Measurements from ENCODE around the gene GABBR2. TPM values are rescaled to one million over a fixed set of nuclear protein-coding genes. Genes with fewer than 3 reads are reported as not detected.
"Not testable (repeated sequence)": the region's sequence is repeated elsewhere in the genome, so short reads cannot be mapped to it uniquely, and the experiment has no call there.

The GABBR2 gene
- total and polyA plus RNA-seq, 2 experiments from 2014 or later = 0.89 to 1.3 TPM

- not testable (repeated sequence) for H3K4me1 Mint-ChIP-seq; H3K4me1 ChIP-seq (ENCODE audit: insufficient read depth); H3K4me3 Mint-ChIP-seq; ATAC-seq; H3K79me2 ChIP-seq (replicated peaks; ENCODE audit: insufficient read depth); H3K27ac ChIP-seq (ENCODE audit: low read depth); H4K20me1 ChIP-seq (replicated peaks; ENCODE audit: insufficient read depth); H3K9me3 Mint-ChIP-seq; H3K27me3 Mint-ChIP-seq (ENCODE audit: insufficient read depth, low read depth, poor library complexity); H3F3A ChIP-seq (replicated peaks; ENCODE audit: low read depth); H3K36me3 ChIP-seq (ENCODE audit: insufficient read depth); H3K27me3 ChIP-seq (ENCODE audit: insufficient read depth); H3K36me3 Mint-ChIP-seq (ENCODE audit: low read depth); H3K4me2 ChIP-seq; DNase-seq (ENCODE audit: low spot score); H3K9me2 ChIP-seq (ENCODE audit: insufficient read depth); H3K4me3 ChIP-seq; H3K27ac Mint-ChIP-seq; H2AFZ ChIP-seq
Measured at GRCh38 chr9:98584853-98585438, 123.8 kb downstream of the GABBR2 start.

GRCh38 chr9:98584059-98584458 lies 124.7 kb downstream of the GABBR2 start:
- H3K4me1 ChIP-seq (ENCODE audit: insufficient read depth) = no peaks in the 10 kb centered on the region
- no peaks in the 10 kb centered on the region for H3K9me3 Mint-ChIP-seq
- DNase-seq (ENCODE audit: low spot score) = no peak
- H3K4me1 Mint-ChIP-seq = no peaks in the 10 kb centered on the region
- no peak for ATAC-seq
- H3K27me3 ChIP-seq (ENCODE audit: insufficient read depth) = no peaks in the 10 kb centered on the region
- no peak overlapping the region for H3K27ac ChIP-seq (ENCODE audit: low read depth)
- H3K9me2 ChIP-seq (ENCODE audit: insufficient read depth) = no peaks in the 10 kb centered on the region
- H3K36me3 ChIP-seq (ENCODE audit: insufficient read depth) = no peaks in the 10 kb centered on the region
- peaks cover 4% of the 10 kb centered on the region for H3K27me3 Mint-ChIP-seq (ENCODE audit: insufficient read depth, low read depth, poor library complexity)
- H3K4me3 ChIP-seq = no peak overlapping the region
- H3K36me3 Mint-ChIP-seq (ENCODE audit: low read depth) = no peaks in the 10 kb centered on the region
- H3K27ac Mint-ChIP-seq = no peak overlapping the region
- H2AFZ ChIP-seq = no peak overlapping the region
- no peak for TF ChIP-seq ZNF331 (CRISPR knock-in tag; IDR thresholded peaks at IDR 0.05; ENCODE audit: low read depth)
- H4K20me1 ChIP-seq (replicated peaks; ENCODE audit: insufficient read depth) = no peaks in the 10 kb centered on the region
- H3K79me2 ChIP-seq (replicated peaks; ENCODE audit: insufficient read depth) = no peaks in the 10 kb centered on the region
- no peaks in the 10 kb centered on the region for H3F3A ChIP-seq (replicated peaks; ENCODE audit: low read depth)
- H3K4me3 Mint-ChIP-seq = no peak overlapping the region
- no peak overlapping the region for H3K4me2 ChIP-seq

GRCh38 chr9:98583417-98583816 lies 125.3 kb downstream of the GABBR2 start:
- no peak overlapping the region for H3K4me2 ChIP-seq
- Mint-ChIP-seq H3K27me3 (ENCODE audit: insufficient read depth, low read depth, poor library complexity) (peaks cover 4% of the 10 kb centered on the region), H3K9me3 (no peaks in the 10 kb centered on the region)

More at GRCh38 chr9:98583417-98583816, 125.3 kb downstream of the GABBR2 start:
- Mint-ChIP-seq H3K4me1 (no peaks in the 10 kb centered on the region), H3K4me3 (no peak overlapping the region), H3K36me3 (ENCODE audit: low read depth) (no peaks in the 10 kb centered on the region), H3K27ac (no peak overlapping the region)
- Histone ChIP-seq H3F3A (replicated peaks; ENCODE audit: low read depth) (no peaks in the 10 kb centered on the region), H2AFZ (no peak overlapping the region), H3K79me2 (replicated peaks; ENCODE audit: insufficient read depth) (no peaks in the 10 kb centered on the region), H4K20me1 (replicated peaks; ENCODE audit: insufficient read depth) (no peaks in the 10 kb centered on the region), H3K4me3 (no peak overlapping the region), H3K27me3 (ENCODE audit: insufficient read depth) (no peaks in the 10 kb centered on the region), H3K9me2 (ENCODE audit: insufficient read depth) (no peaks in the 10 kb centered on the region), H3K27ac (ENCODE audit: low read depth) (no peak overlapping the region), H3K36me3 (ENCODE audit: insufficient read depth) (no peaks in the 10 kb centered on the region), H3K4me1 (ENCODE audit: insufficient read depth) (no peaks in the 10 kb centered on the region)
- TF ChIP-seq NANOG (IDR thresholded peaks at IDR 0.05; ENCODE audit: borderline replicate concordance) (no peak), REST (IDR thresholded peaks at IDR 0.05; ENCODE audit: unreplicated experiment) (no peak), EZH2phosphoT487 (IDR thresholded peaks at IDR 0.05; ENCODE audit: unreplicated experiment) (no peak), JUNB (IDR thresholded peaks at IDR 0.05; ENCODE audit: unreplicated experiment) (no peak), CREB1 (CRISPR knock-in tag; IDR thresholded peaks at IDR 0.05; ENCODE audit: low read depth) (no peak), CTCF (conservative IDR thresholded peaks at IDR 0.05; ENCODE audit: low read depth in 2 of 2) (no peak), EZH2 (IDR thresholded peaks at IDR 0.05; ENCODE audit: low read depth, unreplicated experiment) (no peak), ZNF331 (CRISPR knock-in tag; IDR thresholded peaks at IDR 0.05; ENCODE audit: low read depth) (no peak), ETS1 (IDR thresholded peaks at IDR 0.05) (no peak), ZNF114 (CRISPR knock-in tag; IDR thresholded peaks at IDR 0.05) (no peak), STAT1 (IDR thresholded peaks at IDR 0.05; ENCODE audit: unreplicated experiment) (no peak), POLR2AphosphoS5 (IDR thresholded peaks at IDR 0.05; ENCODE audit: low read depth) (no peak)
- no peak for ATAC-seq
- DNase-seq (ENCODE audit: low spot score) = no peak

Measured in GM23338 (cell line).